ENCODE measurements around the gene BAIAP2.

BAIAP2 gene, protein sequence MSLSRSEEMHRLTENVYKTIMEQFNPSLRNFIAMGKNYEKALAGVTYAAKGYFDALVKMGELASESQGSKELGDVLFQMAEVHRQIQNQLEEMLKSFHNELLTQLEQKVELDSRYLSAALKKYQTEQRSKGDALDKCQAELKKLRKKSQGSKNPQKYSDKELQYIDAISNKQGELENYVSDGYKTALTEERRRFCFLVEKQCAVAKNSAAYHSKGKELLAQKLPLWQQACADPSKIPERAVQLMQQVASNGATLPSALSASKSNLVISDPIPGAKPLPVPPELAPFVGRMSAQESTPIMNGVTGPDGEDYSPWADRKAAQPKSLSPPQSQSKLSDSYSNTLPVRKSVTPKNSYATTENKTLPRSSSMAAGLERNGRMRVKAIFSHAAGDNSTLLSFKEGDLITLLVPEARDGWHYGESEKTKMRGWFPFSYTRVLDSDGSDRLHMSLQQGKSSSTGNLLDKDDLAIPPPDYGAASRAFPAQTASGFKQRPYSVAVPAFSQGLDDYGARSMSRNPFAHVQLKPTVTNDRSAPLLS

DNA sequence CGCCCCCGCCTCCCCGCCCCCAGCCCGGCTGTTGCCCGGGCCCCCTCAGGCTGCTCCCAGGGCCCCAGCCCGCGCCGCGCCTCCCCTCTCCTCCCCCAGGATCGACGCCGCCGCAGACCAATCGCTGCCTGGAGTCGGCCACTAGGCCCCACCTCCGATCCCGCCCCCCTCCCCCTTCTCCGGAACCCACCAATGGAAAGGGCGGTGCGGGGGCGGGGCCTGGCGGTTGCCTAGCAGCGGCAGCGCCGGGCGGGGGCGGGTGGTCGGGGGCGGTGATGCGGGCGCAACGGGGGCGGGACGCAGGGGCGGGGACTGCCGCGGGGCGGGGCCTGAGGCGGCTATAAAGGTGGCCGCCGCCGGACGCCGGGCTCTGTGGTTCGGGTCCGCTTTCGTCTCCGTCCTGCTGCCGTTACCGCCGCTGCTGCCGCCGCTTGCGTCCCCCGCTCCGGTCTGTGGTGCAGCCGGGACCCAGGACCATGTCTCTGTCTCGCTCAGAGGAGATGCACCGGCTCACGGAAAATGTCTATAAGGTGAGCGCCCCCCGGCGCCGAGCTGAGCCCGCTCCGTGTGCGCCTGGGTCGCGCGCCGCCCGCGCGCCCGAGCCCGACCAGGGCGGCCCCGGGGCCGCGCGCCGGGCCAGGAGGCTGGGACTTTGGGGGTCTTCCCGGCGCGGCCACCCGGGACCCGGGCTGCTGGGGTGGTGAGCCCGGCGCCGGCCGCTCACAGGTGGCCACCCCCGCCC is at the start of gene BAIAP2:
TSS of gene BAIAP2 (plus strand) at position 373 of the 742 bp plus-strand sequence. CDS start at position 477, 104 bp downstream.
- DNase-seq (ENCODE audit: low read depth) = peak; percentile 99

DNA sequence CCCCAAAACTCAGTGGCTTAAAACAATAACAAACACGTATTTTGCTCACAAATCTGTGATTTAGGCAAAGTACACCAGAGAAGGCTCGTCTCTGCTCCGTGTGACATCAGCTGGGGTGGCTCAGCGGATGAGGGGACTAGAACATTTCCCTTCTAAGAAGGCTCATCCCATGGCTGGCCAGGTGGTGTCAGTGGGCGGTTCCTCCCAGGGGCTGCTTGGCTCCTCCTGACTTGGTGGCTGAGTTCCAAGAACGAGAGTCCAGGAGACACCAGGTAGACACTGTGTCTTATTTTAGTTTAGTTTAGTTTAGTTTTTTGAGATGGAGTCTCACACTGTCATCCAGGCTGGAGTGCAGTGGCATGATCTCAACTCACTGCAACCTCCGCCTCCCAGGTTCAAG is 48.9 kb upstream of the BAIAP2 start:
- no peak for DNase-seq (ENCODE audit: low read depth)

DNA sequence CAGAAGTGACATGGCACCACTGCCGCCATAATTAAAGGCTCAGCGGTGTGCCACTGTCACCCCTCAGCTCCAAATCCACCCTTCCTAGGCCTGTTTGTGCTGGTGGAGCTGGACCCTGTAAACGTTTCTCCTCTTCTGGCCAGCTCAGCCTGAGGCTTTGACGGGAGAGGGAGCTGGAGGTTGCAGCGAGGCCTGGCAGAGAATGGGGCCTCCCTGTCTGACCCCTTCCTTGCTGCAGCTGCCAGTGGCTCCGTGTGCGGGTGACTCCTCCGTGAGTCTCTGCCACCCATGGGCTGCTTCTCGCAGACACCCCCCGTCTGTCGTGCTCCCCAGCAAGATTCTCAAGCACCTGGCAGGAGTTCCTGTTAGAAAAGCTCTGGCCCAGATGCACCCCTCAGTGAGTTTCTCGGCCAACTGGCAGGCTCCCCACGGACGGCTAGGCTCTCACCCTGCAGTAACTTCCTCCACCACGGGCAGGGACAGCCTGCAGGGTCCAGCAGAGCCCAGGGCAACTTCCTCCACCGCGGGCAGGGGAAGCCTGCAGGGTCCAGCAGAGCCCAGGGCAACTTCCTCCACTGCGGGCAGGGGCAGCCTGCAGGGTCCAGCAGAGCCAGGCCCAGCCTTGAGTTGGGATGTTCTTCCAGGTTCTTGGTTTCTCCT is 48.0 kb upstream of the BAIAP2 start:
- no peak for DNase-seq (ENCODE audit: low read depth)

DNA sequence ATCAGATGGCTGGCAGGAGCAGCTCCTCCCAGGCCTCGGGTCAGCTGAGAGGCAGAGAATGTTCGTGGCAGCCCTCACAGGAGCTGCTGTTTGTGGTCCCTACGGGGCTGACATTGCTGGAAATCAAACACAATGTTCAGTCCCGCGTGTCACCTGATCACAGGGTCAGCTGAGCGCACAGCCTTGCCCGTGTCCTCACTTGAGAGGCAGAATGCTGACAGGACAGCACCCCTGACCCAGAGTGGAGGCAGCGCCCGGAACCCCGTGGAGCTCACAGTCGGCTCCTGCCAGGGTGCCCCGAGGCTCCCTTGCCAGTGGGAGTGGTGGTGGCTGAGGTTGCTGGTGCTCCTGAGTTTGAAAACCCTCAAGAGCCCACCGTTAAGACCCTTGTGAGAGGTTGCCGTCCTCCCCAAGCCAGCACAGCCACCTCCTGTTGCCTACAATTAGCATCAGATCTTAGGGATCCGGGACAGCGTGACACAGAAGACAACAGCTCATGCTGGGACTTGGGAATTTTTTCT is 47.0 kb upstream of the BAIAP2 start:
- DNase-seq (ENCODE audit: low read depth) = no peak

DNA sequence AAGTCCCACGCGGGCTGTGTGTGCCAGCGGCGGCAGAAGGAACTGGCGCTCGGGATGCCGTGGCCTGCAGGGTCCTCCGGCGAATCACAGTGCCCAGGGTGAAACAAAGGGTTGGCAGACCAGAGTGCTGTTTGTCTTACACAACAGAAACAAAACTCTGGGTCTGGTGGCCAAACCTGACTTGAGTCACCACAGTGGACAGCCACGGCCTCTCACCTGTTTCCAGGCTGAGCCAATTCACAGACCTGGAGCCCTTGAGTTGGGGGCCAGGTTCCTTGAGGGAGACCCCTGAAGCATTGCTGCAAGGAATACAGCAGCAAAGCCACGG is 45.4 kb upstream of the BAIAP2 start:
- DNase-seq (ENCODE audit: low read depth) = no peak

DNA sequence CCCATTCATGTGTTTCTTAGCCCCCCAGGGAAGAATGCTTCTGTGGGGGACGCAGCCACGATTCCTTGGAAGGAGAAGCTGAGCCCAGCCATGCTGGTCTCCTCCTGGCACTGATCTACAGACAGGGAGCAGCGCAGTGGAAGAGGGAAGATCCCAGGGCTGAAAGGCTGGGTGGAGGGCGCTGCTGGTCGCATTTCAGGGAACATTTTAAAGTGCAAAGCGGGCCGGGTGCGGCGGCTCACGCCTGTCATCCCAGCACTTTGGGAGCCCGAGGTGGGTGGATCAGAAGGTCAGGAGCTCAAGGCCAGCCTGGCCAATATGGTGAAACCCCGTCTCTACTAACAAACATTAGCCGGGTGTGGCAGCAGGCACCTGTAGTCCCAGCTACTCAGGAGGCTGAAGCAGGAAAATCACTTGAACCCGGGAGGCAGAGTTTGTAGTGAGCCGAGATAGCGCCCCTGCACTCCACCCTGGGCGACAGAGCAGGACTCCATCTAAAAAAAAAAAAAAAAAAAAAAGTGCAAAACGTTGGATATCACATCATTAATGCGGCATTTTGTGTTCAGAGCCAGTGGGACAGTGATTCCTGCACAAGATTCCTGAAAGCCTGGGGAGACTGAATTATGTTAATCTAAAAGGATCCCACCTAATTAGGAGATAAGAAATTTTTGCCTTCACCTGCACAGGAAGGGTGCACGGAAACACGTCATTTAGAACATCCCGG is 43.9 kb upstream of the BAIAP2 start:
- no peak for DNase-seq (ENCODE audit: low read depth)

DNA sequence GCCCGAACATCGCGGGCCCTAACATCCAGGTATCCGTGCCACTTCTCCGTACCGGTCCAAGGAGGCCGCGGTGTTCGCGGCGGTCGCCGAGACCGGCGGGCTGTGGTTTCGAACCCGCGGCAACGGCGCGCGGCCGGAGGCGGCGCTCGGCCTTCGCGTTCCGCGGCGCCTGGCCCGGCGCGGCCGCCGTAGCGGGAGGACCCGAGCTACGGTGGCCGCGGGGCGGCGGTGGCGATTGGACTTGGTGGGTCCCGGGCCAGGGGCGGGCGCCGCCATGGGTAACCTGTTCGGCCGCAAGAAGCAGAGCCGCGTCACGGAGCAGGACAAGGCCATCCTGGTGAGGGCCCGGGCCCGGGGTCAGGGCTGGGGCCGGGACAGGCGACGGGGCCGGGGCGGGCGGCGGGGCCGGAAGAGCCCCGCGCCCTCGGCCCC is 43.3 kb upstream of the BAIAP2 start, which contains the start of gene CHMP6:
TSS of gene CHMP6 (plus strand) at position 197 of the 432 bp plus-strand sequence. CDS start at position 275, 78 bp downstream.
- DNase-seq (ENCODE audit: low read depth) = peak; percentile 61

DNA sequence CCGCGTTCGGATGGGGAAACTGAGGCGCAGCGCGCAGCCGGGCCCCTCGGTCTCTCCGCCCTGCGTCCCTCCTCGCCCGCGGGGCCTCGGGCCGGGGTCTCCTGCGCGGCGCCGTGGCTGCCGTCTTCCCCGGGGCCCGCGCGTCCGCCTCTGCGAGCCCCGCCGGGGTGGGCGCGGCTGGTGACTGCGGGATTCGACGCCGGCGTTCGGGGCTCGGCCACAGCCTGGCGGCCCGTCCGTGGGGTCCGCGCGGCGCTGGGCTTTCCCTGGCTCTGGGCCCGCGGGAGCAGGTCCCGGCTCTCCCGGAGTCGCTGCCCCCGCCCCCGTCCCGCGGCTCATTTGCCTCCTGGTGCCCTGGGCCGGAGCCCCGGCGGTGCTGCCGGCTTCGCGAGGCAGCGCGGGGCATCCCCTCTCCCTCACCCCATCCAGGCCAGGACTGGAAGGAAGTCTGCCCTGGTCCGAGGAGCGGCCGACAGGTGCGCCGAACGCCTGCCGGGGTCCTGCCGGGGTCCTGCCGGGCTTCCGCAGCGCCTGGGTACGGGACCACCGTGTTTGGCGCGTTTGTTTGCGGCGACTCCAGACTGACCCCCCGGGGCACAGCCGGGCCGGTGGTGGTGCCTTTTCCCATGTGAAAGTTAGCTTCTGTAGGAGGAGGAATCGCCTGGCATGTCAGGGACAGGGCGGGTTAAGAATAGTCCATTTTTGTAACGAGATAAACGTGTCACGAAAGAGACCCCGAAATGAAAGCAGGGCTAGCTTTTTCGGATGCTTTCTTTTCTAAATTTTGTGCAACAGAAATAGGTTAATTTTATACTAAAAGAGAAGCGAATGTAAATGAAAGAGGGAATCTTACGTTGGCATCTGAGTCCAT is 42.6 kb upstream of the BAIAP2 start:
- DNase-seq (ENCODE audit: low read depth) = no peak

DNA sequence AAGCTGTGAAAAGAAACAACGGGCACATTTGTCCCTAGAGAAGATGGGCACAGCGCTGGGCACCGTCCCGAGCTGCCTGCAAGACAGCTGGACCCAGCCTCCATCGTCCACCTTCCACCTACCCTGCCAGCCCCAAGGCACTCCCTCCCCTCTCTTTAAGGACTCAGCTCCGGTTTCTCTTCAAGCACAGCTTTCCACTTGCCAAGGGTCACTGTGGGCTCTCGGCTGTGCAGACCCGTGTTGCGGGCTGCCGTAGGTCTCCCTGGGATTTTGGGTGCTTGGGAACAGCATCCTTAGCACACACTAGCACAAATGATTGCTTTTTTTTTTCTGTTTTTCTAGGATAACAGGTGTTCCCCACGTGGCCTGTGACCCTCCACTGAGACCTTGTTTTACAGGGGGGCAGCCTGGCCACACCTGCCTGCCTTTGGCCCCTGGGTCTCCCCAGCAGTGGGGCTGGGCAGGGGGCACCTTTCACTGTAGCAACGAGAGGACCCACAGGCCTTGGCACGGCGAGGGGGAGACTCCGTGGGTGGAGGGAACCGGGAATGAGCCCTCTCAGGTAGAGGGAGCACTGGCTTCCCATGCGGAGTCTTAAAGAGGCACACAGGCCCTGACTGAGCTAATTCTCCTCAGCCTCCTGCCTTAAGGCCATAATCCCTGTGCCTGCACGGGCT is 41.9 kb upstream of the BAIAP2 start:
- no peak for DNase-seq (ENCODE audit: low read depth)

DNA sequence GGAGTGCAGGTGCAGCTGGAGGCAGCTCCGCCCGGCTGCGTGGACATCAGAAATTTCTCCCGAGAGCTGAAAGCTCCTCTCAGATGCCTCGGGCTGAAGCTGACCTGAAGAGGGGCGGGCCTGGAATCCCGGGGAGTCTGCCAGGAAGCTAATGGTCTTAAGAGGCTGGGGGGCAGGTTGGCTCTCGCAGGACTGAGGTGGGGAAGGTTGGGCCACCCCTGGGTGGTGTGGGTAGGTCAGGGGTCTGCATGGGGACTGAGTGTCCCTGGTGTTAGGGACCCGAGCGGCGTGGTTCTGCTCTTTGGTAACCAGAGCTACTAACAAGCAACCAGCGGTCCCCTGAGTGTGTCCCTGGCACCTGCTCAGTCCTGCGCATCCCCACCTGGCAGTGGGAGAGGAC is 39.8 kb upstream of the BAIAP2 start:
- no peak for DNase-seq (ENCODE audit: low read depth)

DNA sequence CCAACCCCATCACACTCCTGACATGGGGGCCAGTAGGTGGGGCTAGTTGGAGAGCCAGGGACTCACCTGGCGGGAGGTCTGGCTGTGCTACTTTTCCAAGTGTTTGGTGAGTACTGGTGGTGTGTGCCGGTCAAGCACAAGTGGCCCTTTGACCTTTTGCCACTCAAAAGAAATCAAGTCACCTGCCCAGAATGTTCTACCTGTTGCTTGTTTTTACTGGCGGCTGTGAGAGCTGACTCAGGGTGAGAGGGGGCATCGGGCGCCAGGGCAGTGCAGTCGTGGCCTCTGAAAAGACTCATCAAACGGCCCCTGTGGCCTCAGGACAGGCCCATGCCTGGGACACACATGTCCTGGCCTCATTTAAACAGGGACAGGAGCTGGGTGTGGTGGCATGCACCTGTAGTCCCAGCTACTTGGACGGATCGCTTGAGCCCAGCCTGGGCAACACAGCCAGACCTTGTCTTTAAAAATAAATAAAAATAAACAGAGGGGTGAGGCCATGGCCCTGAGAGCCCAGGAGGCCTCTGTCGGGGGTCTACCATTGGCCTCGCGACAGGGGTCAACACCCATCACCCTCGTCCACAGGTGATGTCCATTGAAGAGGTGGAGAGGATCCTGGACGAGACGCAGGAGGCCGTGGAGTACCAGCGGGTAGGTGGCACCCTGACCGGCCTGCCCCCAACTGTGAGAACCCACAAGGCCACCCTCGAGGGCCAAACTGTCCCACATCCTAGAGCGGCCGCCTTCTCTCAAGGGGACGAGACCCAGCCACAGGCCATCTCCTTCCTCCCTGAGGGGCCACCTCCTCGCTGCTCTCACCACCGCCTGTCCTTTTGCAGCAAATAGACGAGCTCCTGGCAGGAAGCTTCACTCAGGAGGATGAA is 38.3 kb upstream of the BAIAP2 start:
- no peak for DNase-seq (ENCODE audit: low read depth)

DNA sequence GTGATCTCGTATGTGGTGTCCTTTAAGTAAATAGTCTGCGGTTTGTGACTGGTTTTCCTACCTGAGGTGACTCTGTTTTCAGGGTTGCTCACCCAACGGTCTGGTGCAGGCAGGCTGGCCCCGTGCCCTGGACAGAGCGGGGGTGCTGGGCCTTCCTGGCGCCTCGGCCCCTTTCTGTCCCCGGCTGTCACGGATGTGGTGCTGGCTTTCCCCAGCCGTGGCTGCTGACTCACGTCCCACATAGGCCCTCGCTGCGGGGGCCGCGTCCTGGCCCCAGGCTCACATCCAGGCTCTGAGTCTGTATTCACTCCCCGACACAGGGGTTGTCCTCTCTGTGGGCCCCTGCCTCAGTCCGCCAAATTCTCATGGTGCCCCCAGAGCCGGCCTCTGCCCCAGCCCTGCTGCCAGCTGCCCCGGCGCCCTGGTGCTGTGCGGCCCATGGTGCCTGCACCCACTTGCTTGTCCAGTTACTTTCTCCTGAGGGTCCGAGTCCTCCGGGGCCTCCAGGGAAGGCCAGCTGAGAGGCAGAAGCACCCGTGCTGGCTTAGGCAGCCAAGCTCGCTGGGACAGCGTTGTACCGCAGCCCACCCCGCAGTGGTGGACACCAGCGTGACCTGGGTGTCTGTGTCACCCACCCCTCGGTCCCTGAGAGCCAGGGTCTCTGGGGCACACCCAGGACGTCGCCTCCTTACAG is 37.4 kb upstream of the BAIAP2 start:
- DNase-seq (ENCODE audit: low read depth) = no peak

DNA sequence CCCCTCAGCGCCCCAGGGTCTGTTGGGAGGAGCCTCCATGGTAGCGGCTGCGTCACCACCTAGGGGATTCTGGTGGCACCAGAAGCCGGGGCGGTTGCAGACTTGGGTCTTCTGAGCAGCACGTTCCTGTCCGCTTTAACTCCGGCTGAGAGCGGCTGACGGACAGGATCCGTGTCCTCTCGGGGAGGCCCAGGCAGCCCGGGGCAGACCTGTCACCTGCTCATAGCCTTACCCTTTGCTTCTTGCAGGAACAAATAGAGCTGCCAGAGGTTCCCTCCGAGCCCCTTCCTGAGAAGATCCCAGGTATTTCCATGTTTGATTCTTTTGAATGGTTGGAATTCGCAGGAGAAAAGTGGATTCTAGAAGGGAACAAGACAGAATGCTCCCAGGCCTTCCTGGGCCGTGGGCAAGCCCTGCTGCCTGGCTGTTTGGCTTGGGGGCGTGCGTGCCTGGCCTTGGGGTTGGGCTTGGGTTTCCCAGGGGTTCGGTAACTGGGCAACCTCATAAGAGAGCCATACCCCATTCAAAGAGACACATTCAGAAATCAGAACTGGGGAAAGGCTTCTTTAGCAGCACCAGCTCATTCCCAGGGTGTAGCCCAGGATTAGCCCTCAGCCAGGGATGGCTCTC is 36.7 kb upstream of the BAIAP2 start:
- no peak for DNase-seq (ENCODE audit: low read depth)

DNA sequence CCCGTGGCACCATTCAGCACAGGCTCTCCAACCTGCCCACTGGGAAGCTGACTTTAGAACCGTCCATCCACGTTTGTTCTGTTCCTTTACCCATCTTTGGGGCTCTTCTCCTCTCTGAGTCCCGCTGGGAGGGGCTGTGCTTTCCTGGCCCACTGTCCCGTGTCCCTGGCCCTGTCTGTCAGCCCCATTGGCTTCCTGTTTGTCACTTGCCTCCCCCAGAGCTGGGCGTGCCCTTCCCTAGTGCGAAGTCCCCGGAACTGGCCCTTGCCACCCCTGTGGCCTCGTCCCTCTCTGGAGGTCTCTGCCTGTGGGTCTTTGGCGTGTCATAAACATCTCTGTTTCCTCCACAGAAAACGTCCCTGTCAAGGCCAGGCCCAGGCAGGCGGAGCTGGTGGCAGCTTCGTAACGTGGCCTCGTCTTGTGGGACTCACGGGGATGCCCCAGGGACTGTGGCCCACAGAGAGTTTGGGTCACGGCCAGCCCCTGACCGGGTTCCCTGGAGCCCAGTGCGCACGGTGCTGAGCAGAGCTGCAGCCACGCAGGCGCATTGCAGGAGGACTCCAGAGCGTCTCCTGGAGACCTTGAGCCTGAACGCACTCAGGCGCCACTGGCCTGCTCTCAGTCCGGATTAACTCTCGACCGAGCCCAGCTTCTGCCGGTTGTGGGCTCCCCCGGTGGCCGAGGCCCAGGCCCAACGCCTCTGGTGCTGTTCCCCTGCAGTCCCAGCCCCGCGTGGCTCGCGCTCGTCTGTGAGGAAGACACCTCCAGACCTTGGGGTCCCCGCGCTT is 36.0 kb upstream of the BAIAP2 start:
- no peak for DNase-seq (ENCODE audit: low read depth)

DNA sequence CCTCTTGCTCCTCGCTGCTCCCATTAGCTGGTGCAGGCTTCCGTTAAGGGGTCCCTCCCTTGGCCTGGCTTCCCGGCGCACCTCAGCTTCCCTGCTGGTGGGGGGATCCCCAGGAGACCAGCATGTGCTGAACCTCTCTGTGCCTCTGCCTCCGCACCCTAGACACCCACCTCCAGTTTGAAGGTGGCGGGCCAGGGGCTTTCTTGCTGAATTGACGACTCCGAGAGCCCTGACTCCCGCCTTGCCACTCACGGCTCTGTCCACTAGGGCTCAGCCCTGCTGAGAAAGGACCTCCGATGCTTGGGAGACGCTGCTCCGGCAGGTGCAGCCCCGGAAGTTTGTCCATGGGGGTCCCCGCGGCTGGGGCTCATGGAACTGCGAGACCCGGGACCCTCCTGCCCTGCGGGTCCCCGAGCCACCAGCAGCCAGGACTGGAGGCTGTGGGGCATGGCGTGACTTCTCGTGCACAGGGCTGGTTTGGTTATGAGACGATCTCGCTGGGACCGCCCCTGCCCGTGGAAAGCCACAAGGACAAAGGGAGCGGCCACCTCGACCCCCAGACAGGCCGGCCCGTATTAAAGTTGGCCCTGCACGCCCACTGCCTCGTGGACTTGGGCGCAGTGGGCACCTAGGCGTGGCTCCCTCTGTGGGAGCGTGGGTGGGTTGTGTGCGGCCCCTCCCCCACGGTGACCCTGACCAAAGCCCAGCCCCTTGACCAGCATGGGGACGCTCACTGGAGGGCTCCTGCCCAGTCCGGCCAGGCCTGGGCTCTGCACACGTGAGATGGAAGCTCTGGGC is 35.2 kb upstream of the BAIAP2 start:
- DNase-seq (ENCODE audit: low read depth) = no peak

DNA sequence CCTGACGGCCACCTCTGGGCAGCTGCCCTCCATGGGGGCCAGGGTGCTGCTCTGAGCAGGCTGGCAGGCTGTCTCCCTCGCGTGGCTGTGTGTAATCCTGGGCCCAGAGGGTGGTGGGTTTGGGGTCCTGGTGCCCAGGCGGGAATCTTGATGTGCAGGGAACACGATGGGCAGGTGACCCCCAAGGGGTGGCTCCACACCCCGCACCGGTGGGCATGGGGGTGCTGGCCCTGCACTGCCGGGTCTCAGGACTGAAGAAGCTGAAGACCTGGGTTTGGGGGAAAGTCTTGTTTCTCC is 34.7 kb upstream of the BAIAP2 start:
- DNase-seq (ENCODE audit: low read depth) = no peak

Data from activated T-cell treated with anti-CD3 and anti-CD28 coated beads for 1 hour (primary cell).